ENCODE measurements around the gene ADGRL3. TPM values are rescaled to one million over a fixed set of nuclear protein-coding genes. Genes with fewer than 3 reads are reported as not detected.

Gene ADGRL3
- total RNA-seq, 2 experiments from 2014 or later: not detected

DNA sequence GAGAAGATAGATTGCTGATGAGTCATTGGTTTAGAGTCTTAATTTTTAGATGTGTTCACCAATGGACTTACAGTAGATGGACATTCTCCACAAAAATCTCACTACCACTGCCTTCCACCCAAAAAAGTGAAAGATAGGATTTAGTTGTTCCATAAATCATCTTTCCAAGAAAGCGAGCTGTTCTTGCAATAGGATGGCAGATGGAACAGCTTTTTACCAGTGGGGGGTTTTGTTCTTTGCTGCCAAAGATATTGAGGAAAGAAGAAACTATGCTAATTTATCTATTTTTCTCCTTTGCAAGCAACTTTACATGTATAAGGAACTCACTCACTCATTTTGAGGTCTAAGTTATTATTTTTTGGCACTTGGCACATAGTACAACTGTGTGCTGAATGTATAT, 109.5 kb downstream of the ADGRL3 start:
- intact Hi-C loops (cut with micrococcal nuclease; ENCODE audit: unreplicated experiment): no loop called here
- TF ChIP-seq EZH2phosphoT487 (IDR thresholded peaks at IDR 0.05; ENCODE audit: borderline replicate concordance, low read depth, low read length): no peak
- TF ChIP-seq, protein P1, sequence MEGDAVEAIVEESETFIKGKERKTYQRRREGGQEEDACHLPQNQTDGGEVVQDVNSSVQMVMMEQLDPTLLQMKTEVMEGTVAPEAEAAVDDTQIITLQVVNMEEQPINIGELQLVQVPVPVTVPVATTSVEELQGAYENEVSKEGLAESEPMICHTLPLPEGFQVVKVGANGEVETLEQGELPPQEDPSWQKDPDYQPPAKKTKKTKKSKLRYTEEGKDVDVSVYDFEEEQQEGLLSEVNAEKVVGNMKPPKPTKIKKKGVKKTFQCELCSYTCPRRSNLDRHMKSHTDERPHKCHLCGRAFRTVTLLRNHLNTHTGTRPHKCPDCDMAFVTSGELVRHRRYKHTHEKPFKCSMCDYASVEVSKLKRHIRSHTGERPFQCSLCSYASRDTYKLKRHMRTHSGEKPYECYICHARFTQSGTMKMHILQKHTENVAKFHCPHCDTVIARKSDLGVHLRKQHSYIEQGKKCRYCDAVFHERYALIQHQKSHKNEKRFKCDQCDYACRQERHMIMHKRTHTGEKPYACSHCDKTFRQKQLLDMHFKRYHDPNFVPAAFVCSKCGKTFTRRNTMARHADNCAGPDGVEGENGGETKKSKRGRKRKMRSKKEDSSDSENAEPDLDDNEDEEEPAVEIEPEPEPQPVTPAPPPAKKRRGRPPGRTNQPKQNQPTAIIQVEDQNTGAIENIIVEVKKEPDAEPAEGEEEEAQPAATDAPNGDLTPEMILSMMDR (conservative IDR thresholded peaks at IDR 0.05; ENCODE audit: low read length): no peak
- no peak for DNase-seq (ENCODE audit: low spot score)
- H3K4me2 ChIP-seq (ENCODE audit: low read length): no peak overlapping the region
- H3K36me3 ChIP-seq (ENCODE audit: insufficient read depth, low read length): no peaks in the 10 kb centered on the region
- no peaks in the 10 kb centered on the region for H4K20me1 ChIP-seq (ENCODE audit: insufficient read depth, low read length)
- no peak overlapping the region for H2AFZ ChIP-seq (ENCODE audit: low read length)
- no peaks in the 10 kb centered on the region for H3K9me3 ChIP-seq (ENCODE audit: low read length)
- ChIA-PET POLR2A (no interaction called here), CTCF (ENCODE audit: unreplicated experiment) (no interaction called here)
- no peaks in the 10 kb centered on the region for H3K9me2 ChIP-seq (ENCODE audit: insufficient read depth, low read length)
- H3K27ac ChIP-seq (ENCODE audit: low read depth, low read length, poor library complexity, severe bottlenecking): no peak overlapping the region
- H3K4me3 ChIP-seq (ENCODE audit: low read depth, low read length, poor library complexity, severe bottlenecking): no peak overlapping the region
- H3K4me1 ChIP-seq (ENCODE audit: insufficient read depth, low read length, poor library complexity, severe bottlenecking): no peaks in the 10 kb centered on the region
- BruUV-seq (replicated peaks): no TSS peak
- no peaks in the 10 kb centered on the region for H3K79me2 ChIP-seq (ENCODE audit: insufficient read depth, low read depth, low read length)

DNA sequence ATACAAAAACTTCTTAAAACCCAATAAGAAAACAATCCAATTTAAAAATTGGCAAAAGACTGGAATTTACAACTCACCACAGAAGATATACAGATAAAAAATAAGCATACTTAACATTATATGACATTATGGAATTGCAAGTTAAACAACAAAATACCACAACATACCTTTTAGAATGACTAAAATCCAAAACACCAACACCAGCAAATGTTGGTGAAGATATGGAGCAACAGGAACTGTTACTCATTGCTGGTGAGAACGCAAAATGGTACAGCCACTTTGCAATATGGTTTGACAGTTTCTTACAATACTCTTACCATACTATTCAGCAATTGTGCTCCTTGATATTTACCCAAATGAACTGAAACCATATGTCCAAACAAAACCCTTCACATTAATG, 112.4 kb downstream of the ADGRL3 start:
- Histone ChIP-seq H3K79me2 (ENCODE audit: insufficient read depth, low read depth, low read length) (no peaks in the 10 kb centered on the region), H4K20me1 (ENCODE audit: insufficient read depth, low read length) (no peaks in the 10 kb centered on the region), H3K4me1 (ENCODE audit: insufficient read depth, low read length, poor library complexity, severe bottlenecking) (no peaks in the 10 kb centered on the region), H3K9me2 (ENCODE audit: insufficient read depth, low read length) (no peaks in the 10 kb centered on the region), H3K4me3 (ENCODE audit: low read depth, low read length, poor library complexity, severe bottlenecking) (no peak overlapping the region), H3K36me3 (ENCODE audit: insufficient read depth, low read length) (no peaks in the 10 kb centered on the region), H3K9me3 (ENCODE audit: low read length) (no peaks in the 10 kb centered on the region), H3K4me2 (ENCODE audit: low read length) (no peak overlapping the region), H2AFZ (ENCODE audit: low read length) (no peak overlapping the region), H3K27ac (ENCODE audit: low read depth, low read length, poor library complexity, severe bottlenecking) (no peak overlapping the region)
- ChIA-PET CTCF (ENCODE audit: unreplicated experiment) (no interaction called here), POLR2A (interaction anchor here (0.8 kb wide), 1 partner anchor 8 kb away, joined by 3 read pairs; no protein-coding TSS in a partner anchor)
- intact Hi-C loops (cut with micrococcal nuclease; ENCODE audit: unreplicated experiment): no loop called here
- no peak for DNase-seq (ENCODE audit: low spot score)
- BruUV-seq (replicated peaks): no TSS peak
- no peak for TF ChIP-seq EZH2phosphoT487 (IDR thresholded peaks at IDR 0.05; ENCODE audit: borderline replicate concordance, low read depth, low read length)
- TF ChIP-seq, protein P1 (conservative IDR thresholded peaks at IDR 0.05; ENCODE audit: low read length): no peak

DNA sequence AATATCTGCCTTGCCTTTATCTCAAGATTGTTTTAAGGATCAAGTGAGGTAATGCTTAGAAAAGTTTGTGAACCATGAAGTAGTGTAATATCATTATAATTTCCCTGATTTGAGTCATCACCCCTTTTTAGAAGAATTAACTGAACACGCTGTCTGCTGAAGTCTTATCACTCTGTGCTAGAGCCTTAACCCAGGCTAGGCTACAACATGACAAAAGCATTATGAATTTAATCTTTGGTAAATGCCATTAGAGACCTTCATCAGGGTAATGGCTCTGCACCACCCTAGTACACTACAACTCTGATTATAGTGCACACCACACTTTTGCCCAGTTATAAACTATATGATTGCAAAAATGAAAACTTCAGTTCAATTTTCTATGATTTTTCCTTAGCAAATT, 118.3 kb downstream of the ADGRL3 start:
- Histone ChIP-seq H3K79me2 (ENCODE audit: insufficient read depth, low read depth, low read length) (no peaks in the 10 kb centered on the region), H3K9me2 (ENCODE audit: insufficient read depth, low read length) (no peaks in the 10 kb centered on the region), H4K20me1 (ENCODE audit: insufficient read depth, low read length) (no peaks in the 10 kb centered on the region), H3K9me3 (ENCODE audit: low read length) (no peaks in the 10 kb centered on the region), H3K27ac (ENCODE audit: low read depth, low read length, poor library complexity, severe bottlenecking) (no peak overlapping the region), H3K4me2 (ENCODE audit: low read length) (no peak overlapping the region), H3K4me3 (ENCODE audit: low read depth, low read length, poor library complexity, severe bottlenecking) (no peak overlapping the region), H3K4me1 (ENCODE audit: insufficient read depth, low read length, poor library complexity, severe bottlenecking) (no peaks in the 10 kb centered on the region), H2AFZ (ENCODE audit: low read length) (no peak overlapping the region), H3K36me3 (ENCODE audit: insufficient read depth, low read length) (no peaks in the 10 kb centered on the region)
- ChIA-PET POLR2A (no interaction called here), CTCF (ENCODE audit: unreplicated experiment) (no interaction called here)
- no peak for TF ChIP-seq EZH2phosphoT487 (IDR thresholded peaks at IDR 0.05; ENCODE audit: borderline replicate concordance, low read depth, low read length)
- TF ChIP-seq, protein P1 (conservative IDR thresholded peaks at IDR 0.05; ENCODE audit: low read length): no peak
- intact Hi-C loops (cut with micrococcal nuclease; ENCODE audit: unreplicated experiment): no loop called here
- no peak for DNase-seq (ENCODE audit: low spot score)
- BruUV-seq (replicated peaks): no TSS peak

All from OCI-LY7 (cell line).